GM18858 (cell line): ENCODE data around the gene PRMT6.
"Not testable (repeated sequence)": the region's sequence is repeated elsewhere in the genome, so short reads cannot be mapped to it uniquely, and the experiment has no call there.

ENCODE experiments used
- ATAC-seq: cut with Tn5 transposase; IDR thresholded peaks from one replicate; pipeline ENCODE4 v1.9.1; 2021; ENCODE audit not compliant: unreplicated experiment

PRMT6 gene

DNA sequence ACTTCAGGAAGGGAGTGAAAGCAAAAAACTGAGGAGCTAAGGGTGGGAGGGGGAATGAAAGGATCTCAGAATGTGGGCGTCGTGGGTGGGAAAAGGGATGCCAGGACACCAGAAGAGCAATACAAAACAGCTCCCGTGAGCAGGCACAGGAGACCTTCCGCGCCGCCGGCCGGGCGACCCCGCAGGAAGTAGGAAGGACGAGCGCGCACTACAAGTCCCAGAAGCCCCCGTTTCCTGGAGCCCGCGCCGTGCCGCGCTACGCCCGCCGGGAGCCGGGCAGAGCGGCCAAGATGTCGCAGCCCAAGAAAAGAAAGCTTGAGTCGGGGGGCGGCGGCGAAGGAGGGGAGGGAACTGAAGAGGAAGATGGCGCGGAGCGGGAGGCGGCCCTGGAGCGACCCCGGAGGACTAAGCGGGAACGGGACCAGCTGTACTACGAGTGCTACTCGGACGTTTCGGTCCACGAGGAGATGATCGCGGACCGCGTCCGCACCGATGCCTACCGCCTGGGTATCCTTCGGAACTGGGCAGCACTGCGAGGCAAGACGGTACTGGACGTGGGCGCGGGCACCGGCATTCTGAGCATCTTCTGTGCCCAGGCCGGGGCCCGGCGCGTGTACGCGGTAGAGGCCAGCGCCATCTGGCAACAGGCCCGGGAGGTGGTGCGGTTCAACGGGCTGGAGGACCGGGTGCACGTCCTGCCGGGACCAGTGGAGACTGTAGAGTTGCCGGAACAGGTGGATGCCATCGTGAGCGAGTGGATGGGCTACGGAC is at the start of gene PRMT6:
TSS of gene PRMT6 (plus strand) at position 249 of the 771 bp plus-strand sequence. CDS start at position 291, 42 bp downstream.
- peak; percentile 88 for ATAC-seq

DNA sequence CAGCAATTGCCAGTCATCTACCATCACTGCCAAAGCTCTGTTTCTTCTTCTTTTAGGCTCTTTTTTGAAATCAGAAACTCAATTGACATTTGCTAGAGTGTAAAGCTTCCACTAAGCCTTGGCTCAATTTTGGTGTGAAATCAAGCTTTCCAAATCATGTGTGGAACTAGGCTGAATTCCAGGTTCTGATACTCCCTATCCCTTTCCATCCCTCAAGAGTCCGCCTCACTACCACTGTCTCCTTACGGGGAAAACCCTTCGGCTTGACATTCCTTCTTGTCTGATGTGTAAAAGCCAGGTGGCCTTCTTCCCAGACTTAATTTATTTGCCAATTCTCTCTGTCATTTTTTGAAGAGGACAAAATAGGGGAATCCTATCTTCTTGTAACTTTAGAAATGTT is 47.2 kb upstream of the PRMT6 start:
- no peak for ATAC-seq

DNA sequence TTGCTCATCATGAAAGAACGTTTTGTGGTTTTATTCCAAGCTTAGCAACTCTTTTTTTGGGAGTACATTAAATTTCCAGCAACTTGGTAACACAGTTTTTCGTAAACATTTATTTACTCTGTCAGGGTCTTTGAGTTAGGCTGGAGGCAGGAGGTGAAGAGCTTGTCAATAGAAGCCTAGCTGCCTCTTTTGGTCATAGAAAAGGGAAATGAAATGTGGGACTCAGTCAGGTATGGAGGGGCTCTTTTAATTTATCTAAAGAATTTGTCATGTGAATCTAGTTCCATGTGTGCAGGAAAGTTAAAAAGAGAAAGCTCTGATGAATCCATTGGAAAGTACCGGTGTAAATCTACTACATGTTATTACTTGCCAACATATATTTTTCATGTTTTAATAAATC is 45.9 kb upstream of the PRMT6 start:
- ATAC-seq, result peak; percentile 53

DNA sequence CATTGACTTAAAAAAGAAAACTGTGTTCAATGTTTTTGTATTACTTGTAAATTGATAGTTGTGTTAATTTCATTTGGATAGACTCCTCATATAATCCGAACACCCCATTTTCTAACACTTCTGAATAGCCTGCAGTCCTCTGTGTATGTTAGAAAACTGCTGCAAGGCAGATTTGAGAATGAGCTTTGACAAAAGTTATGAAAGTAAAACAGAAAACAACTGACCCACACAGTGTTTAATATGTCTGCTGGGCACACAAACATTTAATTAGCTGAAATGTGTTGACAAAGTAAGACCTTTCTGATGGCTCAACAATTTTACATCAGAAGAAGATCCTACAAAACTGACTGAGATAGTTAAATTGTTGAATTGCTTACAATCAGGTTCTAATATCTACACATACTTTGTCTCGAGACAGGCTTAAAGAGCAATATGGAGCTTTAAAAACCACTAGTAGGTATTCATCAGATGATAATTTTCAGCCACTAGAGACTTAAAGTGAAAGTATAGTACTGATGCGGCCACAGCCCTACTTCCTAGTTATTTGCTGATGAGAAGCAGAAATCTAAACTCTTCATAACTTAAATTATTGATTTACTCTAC is 40.0 kb upstream of the PRMT6 start:
- peak; percentile 85 for ATAC-seq

DNA sequence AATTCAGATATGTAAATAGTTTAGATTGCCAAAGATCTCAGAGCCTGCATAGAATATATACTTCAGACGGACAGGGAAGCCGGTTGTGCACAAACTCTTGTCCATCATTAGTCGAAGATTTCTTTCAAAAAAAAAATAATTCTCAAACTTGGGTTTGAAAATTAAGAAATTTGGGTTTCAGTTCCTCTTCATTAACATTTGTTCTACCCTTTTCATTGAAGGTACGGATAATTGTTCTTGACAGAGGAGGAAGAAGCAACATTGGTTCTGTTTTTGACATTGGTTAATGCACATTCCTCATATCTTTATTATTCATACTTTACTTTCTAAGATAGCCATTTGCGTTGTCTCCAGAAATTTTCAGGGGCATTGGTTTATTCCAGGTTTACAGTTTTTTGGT is 38.0 kb upstream of the PRMT6 start:
- no peak for ATAC-seq

DNA sequence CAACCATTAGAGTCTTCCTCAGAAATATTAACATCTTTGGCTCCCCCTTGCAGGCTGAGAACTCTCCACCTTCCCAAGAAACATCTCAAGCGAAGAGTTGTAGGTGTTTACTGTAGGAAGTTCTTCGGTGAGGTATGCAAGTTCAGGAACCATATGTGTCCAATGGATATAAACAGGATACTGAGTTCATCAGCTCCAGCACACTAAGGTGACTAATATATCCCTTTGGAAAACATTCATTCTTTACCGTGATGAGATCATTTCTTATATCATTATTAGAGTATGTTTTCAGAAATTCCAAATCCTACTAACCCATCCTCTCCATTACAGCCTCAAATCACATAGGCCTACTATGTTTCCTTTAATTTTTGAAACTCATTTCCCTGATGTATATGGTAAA is 37.3 kb upstream of the PRMT6 start:
- ATAC-seq, result no peak

DNA sequence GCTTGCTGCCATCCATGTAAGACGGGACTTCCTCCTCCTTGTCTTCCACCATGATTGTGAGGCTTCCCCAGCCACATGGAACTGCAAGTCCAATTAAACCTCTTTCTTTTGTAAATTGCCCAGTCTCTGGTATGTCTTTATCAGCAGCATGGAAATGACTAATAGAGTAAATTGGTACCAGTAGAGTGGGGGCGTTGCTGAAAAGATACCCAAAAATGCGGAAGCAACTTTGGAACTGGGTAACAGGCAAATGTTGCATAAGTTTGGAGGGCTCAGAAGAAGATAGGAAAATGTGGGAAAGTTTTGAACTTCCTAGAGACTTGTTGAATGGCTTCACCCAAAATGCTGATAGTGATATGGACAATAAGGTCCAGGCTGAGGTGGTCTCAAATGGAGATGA is 17.6 kb upstream of the PRMT6 start:
- ATAC-seq, result not testable (repeated sequence)

DNA sequence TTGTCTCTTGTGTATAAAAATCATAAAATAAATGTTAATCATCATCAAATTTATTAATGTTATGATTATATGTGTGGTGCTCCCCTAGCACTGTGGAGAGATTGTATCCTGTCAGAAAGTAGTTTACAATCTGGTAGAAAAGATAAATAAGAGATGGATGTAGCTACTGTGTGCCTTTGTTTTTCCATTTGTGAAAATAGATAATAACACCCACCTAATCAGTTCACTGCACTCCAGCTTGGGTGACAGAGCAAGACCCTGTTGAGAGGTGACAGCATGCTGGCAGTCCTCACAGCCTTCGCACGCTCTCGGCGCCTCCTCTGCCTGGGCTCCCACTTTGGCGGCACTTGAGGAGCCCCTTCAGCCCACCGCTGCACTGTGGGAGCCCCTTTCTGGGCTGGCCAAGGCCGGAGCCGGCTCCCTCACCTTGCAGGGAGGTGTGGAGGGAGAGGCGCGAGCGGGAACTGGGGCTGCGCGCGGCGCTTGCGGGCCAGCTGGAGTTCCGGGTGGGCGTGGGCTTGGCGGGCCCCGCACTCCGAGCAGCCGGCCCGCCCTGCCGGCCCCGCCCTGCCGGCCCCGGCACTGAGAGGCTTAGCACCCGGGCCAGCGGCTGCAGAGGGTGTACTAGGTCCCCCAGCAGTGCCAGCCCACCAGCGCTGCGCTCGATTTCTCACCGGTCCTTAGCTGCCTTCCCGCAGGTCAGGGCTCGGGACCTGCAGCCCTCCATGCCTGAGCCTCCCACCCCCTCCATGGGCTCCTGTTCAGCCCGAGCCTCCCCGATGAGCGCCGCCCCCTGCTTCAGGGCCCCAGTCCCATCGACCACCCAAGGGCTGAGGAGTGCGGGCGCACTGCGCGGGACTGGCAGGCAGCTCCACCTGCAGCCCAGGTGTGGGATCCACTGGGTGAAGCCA is 11.9 kb upstream of the PRMT6 start:
- ATAC-seq, result not testable (repeated sequence)

DNA sequence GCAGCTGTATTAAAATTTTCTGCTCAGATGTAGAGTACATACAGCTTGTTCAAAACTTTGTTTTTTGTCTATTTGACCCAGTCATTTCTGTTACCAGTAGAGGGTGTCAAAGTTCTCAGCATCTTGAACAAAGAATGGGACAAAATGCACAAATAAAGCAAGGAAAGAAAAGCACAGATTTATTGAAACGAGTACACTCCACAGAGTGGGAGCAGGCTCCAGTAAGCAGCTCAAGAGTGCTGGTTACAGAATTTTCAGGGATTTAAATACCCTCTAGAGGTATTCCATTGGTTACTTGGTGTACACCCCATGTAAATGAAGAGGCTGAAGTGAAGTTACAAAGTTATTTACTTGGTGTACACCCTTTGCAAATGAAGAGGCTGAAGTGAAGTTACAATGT is 8.9 kb upstream of the PRMT6 start:
- ATAC-seq, result no peak

DNA sequence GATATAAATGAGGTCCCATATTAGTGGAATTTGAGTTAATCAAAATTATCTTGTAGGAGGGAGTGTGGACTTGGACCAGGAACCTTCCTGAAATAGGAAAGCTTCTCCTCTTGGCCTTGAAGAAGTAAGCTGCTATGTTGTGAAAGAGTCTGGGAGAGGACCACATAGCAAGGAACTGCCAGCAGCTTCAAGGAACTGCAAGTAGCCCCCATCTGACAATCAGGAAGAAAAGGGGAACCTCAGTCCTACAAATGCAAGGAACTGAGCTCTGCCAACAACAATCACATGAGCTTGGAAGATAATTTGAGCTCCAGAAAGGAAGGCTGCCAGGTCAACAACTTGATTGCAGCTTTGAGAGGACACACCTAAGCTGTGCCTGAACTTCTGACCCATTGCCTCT is 8.2 kb upstream of the PRMT6 start:
- ATAC-seq, result no peak

DNA sequence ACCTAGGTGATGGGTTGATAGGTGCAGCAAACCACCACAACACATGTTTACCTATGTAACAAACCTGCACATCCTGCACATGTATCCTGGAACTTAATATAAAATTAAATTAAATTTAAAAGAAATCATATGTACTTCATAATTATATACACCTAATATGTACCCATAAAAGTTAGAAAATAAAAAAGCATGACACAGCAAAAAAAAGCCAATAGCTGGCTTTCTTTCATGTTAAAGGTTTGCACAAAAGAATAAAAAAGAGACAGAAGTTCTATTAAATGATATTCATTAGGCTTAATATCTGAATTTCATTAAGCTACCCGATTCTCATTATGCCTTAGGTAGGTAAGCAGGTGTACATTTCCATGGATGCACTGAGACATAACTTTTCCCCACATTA is 5.2 kb upstream of the PRMT6 start:
- ATAC-seq, result no peak

DNA sequence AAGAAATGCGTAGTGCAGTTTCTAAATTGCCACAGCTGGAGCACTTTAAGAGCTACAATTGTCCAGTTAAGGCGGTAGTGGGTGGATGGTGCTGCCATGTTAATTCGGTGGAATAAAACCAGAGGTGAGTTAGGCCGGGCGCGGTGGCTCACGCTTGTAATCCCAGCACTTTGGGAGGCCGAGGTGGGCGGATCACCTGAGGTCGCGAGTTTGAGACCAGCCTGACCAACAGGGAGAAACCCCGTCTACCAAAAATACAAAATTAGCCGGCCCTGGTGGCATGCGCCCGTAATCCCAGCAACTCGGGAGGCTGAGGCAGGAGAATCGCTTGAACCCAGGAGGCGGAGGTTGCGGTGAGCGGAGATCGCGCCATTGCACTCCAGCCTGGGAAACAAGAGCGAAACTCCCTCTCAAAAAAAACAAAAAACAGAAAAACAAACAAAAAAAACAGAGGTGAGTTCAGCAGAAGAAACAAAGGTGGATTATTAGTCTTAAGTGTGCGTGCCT is 502 bp upstream of the PRMT6 start:
- not testable (repeated sequence) for ATAC-seq

DNA sequence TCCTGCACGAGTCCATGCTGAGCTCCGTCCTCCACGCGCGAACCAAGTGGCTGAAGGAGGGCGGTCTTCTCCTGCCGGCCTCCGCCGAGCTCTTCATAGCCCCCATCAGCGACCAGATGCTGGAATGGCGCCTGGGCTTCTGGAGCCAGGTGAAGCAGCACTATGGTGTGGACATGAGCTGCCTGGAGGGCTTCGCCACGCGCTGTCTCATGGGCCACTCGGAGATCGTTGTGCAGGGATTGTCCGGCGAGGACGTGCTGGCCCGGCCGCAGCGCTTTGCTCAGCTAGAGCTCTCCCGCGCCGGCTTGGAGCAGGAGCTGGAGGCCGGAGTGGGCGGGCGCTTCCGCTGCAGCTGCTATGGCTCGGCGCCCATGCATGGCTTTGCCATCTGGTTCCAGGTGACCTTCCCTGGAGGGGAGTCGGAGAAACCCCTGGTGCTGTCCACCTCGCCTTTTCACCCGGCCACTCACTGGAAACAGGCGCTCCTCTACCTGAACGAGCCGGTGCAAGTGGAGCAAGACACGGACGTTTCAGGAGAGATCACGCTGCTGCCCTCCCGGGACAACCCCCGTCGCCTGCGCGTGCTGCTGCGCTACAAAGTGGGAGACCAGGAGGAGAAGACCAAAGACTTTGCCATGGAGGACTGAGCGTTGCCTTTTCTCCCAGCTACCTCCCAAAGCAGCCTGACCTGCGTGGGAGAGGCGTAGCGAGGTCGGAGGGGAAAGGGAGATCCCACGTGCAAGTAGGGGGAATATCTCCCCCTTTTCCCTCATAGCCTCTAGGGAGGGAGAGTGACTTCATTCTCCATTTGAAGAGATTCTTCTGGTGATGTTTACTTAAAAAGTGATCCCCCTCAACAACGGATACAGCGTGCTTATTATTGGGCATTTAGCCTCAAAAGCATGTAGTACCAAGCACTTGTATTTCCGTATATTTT is 991 bp downstream of the PRMT6 start:
- ATAC-seq, result peak; percentile 54

DNA sequence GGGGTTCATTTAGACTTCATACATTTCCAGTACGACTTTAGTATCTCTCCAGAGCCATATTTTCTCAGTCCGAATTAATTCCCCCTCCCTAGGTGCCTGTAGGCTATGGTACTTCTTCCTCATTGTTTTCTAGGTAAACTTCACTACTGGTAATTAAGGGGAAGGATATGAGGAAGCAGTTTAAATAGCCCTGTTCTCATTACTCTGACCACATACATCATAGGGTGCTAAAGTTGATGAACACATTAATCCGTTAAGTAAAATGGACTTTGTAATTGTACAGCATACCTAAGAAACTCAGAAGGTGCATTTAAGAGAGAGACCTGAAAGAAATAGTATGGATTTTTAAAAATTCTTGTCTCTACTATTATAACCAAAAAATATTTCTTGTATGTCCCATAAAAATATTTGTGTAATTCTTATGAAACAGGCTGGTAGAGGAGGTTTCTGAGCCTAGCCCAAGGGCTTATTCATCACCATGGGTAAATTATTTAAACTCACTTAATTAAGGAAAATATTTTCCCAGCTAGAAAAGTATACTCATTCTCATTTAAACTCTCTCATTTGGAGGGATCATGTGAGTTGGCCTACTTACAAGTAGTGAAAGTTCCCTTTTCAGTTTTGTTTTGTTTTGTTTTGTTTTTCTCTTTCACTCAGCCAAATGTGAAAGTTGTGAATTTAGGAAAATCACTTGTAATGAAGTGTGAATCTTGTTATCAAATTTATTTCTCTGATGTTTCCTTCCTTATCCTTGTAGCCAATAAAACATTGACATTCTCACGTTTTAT is 2.0 kb downstream of the PRMT6 start:
- no peak for ATAC-seq

DNA sequence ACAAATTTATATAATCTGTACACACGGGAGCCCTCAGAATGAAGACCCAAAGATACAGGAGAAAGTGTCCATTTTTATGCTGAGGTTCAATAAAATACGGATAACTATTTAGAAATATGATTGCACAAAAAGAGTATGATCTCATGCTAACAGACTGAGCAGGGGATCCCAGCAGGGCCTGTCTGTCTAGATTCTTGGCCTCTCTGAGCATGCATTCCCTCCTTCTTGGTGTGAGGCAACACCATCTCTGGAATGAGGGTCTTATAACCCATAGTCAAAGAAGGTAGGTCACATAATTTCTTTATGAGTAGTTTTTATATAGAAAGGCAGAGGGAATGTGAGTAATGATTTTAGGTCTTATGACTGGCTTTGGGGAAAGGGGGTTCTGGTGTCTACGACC is 5.4 kb downstream of the PRMT6 start:
- ATAC-seq, result no peak

DNA sequence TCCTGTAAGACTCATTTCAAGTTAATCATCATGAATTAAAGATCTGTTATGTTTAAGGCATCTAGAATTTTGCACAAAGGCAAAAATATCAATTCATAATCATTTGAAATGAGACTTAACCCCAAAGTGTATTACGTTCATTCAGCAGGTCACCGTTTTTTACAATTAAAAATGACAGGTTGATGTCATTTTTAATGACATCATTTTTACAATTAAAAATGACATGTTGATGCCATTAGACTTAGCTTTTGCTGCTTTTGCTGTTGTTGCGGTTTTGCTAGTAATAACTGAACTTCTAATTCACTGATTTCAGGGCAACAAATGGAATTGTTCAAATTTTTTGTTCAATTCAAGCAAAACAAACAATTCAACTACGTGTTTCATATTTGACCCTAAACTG is 17.0 kb downstream of the PRMT6 start:
- ATAC-seq, result no peak

DNA sequence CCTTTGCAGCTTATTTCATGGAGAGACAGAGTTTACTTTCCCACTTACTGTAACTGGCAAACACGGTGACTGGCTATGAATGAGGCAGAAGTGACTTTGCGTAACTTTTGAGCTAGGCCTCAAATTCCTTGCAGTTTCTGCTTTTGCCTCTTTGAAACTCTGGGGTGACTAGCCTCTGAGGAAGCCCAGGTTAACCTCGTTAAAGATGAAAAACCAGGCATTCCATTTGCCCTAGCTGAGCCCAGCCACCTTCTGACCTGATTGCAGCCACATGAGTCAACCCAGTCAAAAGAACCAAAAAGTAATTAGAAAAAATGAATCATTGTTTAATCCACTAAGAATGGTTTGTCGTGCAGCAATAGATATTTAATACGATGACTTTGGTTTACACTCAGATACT is 20.4 kb downstream of the PRMT6 start:
- ATAC-seq, result no peak

DNA sequence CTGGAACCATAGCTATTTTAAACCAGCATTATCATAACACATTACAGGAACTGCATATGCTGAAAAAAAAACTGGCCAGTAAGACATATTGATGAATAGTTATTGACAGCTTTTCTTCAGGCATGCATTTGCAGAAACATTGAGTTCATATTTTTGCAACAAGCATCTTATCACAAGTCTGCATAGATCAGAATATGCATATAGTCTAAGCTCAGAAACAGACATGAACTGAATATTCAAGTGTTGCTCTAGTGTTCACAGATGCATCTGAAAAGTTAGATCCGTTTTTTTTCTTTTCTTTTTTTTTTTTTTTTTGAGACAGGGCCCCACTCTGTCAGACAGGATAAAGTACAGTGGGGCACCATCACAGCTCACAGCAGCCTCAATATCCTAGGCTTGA is 22.8 kb downstream of the PRMT6 start:
- ATAC-seq, result no peak

DNA sequence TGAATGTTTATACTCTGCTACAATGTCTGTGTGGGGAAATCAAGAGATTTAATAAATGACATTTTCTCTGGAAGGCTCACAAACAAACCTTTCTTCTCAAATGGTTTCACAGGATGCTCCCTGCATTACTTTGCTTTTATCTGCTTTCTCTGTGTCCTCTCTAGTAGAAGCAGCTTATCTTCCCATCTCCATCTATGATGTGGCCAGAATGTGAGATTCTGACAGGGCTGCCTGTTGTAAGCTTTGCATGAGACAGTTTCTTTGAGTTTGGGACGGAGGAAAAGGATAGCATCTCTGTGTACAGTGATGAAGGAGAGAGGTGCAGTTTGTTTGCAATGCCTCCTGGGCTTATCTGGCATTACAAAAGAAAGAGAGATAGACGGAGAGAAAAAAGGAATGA is 24.6 kb downstream of the PRMT6 start:
- ATAC-seq, result no peak

DNA sequence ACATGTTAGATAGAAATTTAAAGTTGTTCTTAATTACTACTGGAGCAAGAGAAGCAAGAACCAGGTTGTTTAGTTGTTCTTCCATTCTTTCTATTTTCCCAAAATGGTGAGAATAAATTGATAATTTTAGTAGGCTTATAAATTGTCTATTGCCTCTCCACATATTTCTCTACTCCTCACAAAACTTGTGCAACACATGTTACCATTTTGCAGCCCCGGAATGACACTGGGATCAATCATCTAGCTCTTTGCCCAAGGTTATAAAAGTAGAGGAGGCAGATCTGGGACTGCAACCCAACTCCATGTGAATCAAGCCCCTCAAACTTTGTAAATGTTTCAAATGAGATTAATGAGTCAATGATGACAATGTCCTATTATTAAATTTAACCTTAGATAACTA is 34.9 kb downstream of the PRMT6 start:
- ATAC-seq, result no peak
